KOPT-K1 (cell line): Measurements from ENCODE around the gene TYRP1.

Experiments
- H3K27ac ChIP-seq: fragments of 200-600 bp; sonication (generic); 2 replicates; pipeline ENCODE4 v1.5.1; 2016; ENCODE audit warnings: antibody characterized with exemption, mild to moderate bottlenecking, low read depth, low read length; ENCODE audit not compliant: poor library complexity, severe bottlenecking
- H3K36me3 ChIP-seq: fragments of 200-600 bp; sonication (generic); 2 replicates; pipeline ENCODE4 v1.5.1; 2017; ENCODE audit warnings: antibody characterized with exemption, mild to moderate bottlenecking, low read length, moderate library complexity; ENCODE audit not compliant: insufficient read depth
- H3K9me3 ChIP-seq: fragments of 200-600 bp; sonication (generic); 2 replicates; pipeline ENCODE4 v1.5.1; 2017; ENCODE audit warnings: antibody characterized with exemption, low read length, mild to moderate bottlenecking; ENCODE audit not compliant: insufficient read depth, poor library complexity, severe bottlenecking

Gene TYRP1

GRCh38 chr9:12708562-12709298, 15.5 kb downstream of the TYRP1 start:
- Histone ChIP-seq H3K27ac (no peak overlapping the region), H3K36me3 (no peaks in the 10 kb centered on the region), H3K9me3 (no peaks in the 10 kb centered on the region)

DNA sequence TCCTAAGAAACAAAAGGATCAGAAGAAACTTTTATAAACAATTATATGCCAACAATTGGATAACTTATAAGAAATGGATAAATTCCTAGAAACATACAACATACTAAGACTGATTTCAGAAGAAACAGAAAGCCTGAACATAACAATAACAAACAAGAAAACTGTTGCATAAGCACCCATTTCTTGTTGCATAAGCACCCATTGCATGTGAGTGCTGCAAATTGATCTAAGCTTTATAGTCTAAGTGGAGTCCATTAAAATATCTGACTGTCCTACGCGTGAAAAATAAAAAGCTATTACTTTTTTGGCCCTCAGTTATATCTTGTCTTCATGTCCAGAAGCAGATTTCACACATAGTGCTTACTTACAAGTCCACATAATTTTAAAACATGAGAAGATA, 19.3 kb downstream of the TYRP1 start:
- no peaks in the 10 kb centered on the region for H3K36me3 ChIP-seq
- H3K9me3 ChIP-seq, result no peaks in the 10 kb centered on the region
- no peak overlapping the region for H3K27ac ChIP-seq

DNA sequence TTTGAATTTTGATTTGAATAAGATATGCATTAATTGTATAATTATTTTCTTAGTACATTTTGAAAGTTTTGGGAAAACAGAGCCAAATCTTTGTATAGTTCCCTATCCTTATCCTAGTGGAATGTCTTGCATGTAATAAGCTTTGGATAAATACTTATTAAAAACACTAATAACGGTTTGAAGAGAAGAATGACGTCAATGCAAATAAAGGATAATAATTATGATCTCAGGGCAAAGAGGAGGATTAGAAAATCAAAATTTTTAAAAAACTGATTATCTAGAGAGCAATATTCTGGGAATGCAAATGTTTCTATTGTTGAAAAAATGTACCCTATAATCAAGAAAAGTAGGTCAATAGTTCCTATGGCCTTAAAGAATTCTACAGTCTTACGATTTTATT, 22.1 kb downstream of the TYRP1 start:
- Histone ChIP-seq H3K9me3 (no peaks in the 10 kb centered on the region), H3K36me3 (no peaks in the 10 kb centered on the region), H3K27ac (no peak overlapping the region)

DNA sequence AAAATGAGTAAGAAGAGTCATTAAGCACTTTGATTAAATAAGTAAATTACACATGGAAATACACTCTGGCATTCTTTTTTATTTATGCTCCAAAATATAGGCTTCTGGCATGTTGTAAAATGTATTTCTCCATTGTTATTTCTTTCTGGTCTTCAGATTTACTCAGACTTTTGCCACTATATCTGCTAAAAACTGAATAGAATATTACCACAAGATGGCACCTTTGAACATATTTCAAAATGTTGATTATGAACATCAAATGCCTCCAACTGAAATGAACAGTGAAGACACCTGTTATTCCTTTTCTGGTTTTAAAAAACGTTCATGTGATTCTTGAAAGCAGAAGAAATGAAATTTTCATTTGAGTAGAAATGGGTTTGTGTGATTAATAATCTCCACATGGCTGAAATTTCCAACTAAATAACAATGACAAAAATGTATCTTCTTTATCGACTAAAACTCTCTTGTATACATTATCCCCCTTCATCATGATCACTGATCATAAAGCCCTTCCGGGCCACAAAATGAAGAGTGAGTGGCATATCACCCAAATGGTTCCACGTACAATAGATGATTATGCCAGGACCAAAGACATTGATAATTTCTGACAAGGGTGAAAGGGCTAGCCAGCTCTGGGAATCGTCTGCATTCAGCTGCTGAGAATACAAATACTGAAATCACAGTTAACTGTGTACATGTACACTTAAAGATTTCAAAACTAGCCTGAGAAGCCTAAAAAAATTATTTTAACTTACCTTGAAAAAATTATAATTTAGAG, 23.8 kb downstream of the TYRP1 start:
- no peak overlapping the region for H3K27ac ChIP-seq
- no peaks in the 10 kb centered on the region for H3K9me3 ChIP-seq
- H3K36me3 ChIP-seq, result no peaks in the 10 kb centered on the region

- H3K36me3 ChIP-seq, result no peaks in the 10 kb centered on the region
- no peaks in the 10 kb centered on the region for H3K9me3 ChIP-seq
- no peak overlapping the region for H3K27ac ChIP-seq
Measured at GRCh38 chr9:12717907-12718306, 24.7 kb downstream of the TYRP1 start.

- H3K27ac ChIP-seq, result no peak overlapping the region
Measured at GRCh38 chr9:12718482-12719026, 25.4 kb downstream of the TYRP1 start.

DNA sequence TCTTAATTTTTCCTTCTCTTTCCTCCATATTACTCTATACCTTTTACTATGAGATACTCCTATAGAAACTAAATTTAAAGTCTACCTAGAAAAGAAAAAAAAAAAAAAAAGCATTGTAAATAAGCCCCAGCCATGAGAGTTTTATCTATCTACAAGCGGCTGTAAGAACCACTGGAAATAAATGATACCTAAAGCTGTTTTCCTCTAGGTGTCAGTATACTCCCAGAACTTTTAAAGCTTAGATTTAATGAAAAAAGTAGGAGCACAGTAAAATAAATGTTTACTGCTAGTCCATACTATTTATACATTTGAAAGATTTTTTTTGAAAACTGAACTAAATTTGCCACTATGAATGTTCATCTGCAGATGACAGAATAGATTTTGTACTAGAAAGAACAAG, 26.2 kb downstream of the TYRP1 start:
- H3K9me3 ChIP-seq, result no peaks in the 10 kb centered on the region
- no peak overlapping the region for H3K27ac ChIP-seq
- no peaks in the 10 kb centered on the region for H3K36me3 ChIP-seq

More at GRCh38 chr9:12718482-12719026, 25.4 kb downstream of the TYRP1 start:
- Histone ChIP-seq H3K36me3 (no peaks in the 10 kb centered on the region), H3K9me3 (no peaks in the 10 kb centered on the region)

GRCh38 chr9:12720551-12720950, 27.4 kb downstream of the TYRP1 start:
- Histone ChIP-seq H3K27ac (no peak overlapping the region), H3K9me3 (no peaks in the 10 kb centered on the region), H3K36me3 (no peaks in the 10 kb centered on the region)

GRCh38 chr9:12722131-12722530, 28.9 kb downstream of the TYRP1 start:
- H3K27ac ChIP-seq, result no peak overlapping the region
- H3K9me3 ChIP-seq, result no peaks in the 10 kb centered on the region
- no peaks in the 10 kb centered on the region for H3K36me3 ChIP-seq

- Histone ChIP-seq H3K9me3 (no peaks in the 10 kb centered on the region), H3K36me3 (no peaks in the 10 kb centered on the region), H3K27ac (no peak overlapping the region)
Measured at GRCh38 chr9:12723409-12724028, 30.3 kb downstream of the TYRP1 start.

DNA sequence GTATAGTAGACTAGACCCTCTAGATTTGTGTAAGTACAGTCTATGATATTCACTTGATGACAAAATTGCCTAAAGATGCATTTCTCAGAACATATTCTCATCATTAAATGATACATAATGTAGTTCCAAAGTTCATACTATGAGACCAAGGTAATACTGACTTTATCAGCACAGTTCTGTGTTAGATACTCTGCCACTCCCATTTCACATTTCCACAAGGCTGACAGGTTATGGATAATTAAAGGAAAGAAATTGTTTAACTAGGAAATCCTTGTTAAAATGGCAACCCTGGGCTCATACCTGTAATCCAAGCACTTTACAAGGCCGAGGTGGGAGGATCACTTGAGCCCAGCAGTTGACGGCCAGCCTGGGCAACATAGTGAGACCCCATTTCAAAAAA, 33.6 kb downstream of the TYRP1 start:
- Histone ChIP-seq H3K27ac (no peak overlapping the region), H3K36me3 (no peaks in the 10 kb centered on the region), H3K9me3 (no peaks in the 10 kb centered on the region)

DNA sequence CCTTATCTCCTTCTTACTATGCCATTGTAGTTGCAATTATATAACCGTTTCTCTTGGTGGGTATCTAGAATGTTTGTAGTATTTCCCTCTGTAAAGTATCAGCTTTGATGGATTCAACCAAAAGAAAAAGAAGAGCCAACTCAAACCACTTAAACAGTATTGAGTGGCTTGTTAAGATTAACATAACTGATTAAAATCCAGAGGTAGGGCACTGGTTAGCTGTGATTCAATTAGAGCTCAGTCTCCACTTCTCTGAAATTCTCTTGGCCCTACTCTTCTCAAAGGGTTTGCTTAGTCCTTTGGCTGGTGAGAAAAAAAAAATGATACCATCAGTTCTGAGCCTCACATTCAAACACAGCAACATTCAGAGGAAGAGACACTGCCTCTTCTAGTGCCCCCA, 37.0 kb downstream of the TYRP1 start:
- Histone ChIP-seq H3K9me3 (no peaks in the 10 kb centered on the region), H3K27ac (no peak overlapping the region), H3K36me3 (no peaks in the 10 kb centered on the region)

GRCh38 chr9:12730927-12731326, 37.7 kb downstream of the TYRP1 start:
- H3K9me3 ChIP-seq, result no peaks in the 10 kb centered on the region
- H3K27ac ChIP-seq, result no peak overlapping the region
- H3K36me3 ChIP-seq, result no peaks in the 10 kb centered on the region

- H3K9me3 ChIP-seq, result no peaks in the 10 kb centered on the region
- H3K36me3 ChIP-seq, result no peaks in the 10 kb centered on the region
- H3K27ac ChIP-seq, result no peak overlapping the region
Measured at GRCh38 chr9:12732971-12733370, 39.8 kb downstream of the TYRP1 start.

DNA sequence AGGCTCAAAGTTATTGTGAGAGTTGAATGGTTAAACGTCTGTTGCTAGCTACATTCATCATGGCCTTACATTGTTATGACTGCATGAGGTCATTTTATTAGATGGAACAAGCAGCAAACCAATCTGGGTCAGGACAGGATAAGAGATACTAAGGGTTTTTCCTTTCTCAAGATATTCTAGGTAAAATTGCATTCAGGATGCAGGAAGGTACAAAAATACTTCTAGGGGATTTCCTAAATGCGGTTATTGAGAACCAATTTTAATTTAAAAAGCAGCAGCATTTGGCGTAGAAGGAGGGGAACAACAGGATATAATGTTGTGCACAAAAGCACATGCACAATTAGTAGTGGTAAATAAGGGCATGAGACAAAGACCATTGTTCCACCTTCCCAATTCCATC, 42.5 kb downstream of the TYRP1 start:
- no peaks in the 10 kb centered on the region for H3K36me3 ChIP-seq
- H3K27ac ChIP-seq, result no peak overlapping the region
- no peaks in the 10 kb centered on the region for H3K9me3 ChIP-seq
